G401.6 (cell line): ENCODE results near the gene ATP1B4.

ENCODE experiments used
- FAIRE-seq: peaks from 2 replicates; lab custom pipeline; 2012; peaks lifted over from hg19 to GRCh38; lab: Jason Lieb, UNC

ATP1B4 gene

DNA sequence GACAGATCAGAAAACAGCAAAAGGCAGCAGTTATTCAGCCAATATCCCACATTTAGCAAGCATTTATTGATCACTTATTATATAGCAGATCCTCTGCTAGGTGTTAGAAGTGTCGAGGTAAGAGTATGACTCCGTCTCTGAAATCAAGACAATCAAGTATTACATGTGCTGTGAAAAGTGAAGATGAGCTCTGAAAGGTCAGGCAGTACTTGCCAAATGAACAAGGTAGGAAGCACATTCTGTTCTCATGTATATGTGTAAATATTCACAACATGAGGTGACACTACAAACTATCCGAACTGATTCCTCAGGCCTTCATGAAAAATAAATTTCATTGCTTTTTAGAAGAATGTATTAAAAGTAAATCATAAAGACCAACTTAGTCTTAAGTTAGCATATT lies 15.3 kb downstream of the ATP1B4 start:
- no peak for FAIRE-seq

DNA sequence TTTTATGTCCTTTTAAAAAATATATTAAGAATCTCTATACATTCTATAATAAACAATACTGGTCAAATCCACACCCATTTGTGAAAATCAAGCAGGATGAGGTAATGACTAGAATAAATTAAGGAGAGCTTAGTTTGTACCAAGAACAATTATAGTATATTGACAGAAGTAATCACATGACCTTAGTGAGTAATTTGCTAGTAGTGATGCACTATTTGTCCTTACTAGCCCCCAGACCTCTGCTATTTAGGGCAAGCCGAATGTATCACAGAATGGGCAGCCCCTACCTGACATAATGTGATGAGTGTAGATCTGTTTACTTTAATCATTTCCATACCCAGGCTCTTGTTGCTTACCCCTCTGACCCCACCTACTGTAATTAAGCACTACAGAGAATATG lies 15.8 kb downstream of the ATP1B4 start:
- FAIRE-seq: no peak

DNA sequence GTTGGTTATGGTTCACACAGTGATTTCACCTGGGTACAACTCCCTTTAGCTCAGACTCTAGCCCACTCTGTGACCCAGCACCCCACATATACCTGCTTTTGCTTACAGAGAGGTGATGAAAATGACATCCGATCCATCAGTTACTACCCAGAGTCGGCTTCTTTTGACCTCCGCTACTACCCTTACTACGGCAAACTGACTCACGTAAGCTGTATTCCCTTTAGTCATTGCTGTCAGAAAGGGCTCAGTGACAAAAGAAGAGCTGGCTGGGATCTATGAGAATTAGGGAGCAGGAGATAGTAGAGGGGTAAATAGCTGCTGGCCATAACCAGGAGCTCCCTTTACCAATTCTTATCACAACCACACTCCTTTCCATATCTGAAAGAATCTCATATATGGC lies 16.7 kb downstream of the ATP1B4 start:
- no peak for FAIRE-seq

DNA sequence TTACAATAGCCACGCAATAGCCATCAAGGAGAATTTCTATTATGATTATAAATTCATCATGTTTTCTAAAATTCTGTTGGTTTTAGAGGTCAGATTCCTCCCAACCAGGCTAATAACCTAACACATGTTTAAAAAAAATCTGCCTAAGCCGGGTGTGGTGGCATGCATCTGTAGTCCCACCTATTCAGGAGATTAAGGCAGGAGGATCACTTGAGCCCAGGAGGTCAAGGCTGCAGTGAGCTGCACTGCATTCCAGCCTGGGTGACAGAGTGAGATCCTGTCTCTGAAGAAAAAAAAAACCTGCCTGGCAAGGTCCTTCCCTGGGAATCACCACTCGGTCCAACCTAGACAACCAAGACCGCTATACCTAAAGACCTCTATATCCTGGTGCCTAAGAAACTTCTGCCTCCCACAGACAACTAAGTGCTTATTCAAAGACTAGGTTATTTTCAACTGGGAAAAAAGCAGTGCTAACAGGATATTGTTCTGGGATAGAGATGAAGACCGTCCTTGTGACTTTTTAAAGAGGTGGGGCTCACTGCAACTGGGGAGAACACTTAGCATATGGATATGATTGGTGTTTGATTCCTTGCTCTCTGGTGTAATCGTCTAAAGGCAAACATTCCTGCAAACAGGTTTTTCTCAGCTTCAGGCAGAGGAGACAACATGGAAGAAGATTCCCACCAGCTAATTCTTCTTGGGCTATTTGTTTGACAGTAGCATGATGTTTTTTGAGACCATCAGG lies 18.2 kb downstream of the ATP1B4 start:
- no peak for FAIRE-seq

- FAIRE-seq: no peak
Observed at GRCh38 chrX:120380699-120381098, 18.8 kb downstream of the ATP1B4 start.

- FAIRE-seq: no peak
Observed at GRCh38 chrX:120401301-120401700, 39.4 kb downstream of the ATP1B4 start.

DNA sequence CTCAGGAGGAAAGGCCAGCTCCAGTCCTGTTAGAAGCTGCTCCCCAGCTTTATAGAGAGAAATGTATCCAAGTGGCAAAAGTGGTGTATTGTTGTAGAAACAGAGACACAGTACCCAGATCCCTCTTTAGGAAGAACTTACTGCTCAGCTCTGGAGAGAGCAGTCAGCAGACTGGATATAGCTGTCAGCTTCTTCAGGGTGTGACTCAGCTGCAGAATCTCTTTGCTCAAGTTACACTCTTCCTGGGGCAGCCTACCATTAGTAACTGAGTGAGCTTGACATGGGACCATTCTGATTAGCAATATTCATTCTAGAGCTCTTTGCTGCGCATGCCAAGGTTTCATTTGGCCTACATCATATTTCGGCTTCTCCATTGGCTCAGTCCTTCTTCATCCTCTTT lies 40.5 kb downstream of the ATP1B4 start:
- no peak for FAIRE-seq

DNA sequence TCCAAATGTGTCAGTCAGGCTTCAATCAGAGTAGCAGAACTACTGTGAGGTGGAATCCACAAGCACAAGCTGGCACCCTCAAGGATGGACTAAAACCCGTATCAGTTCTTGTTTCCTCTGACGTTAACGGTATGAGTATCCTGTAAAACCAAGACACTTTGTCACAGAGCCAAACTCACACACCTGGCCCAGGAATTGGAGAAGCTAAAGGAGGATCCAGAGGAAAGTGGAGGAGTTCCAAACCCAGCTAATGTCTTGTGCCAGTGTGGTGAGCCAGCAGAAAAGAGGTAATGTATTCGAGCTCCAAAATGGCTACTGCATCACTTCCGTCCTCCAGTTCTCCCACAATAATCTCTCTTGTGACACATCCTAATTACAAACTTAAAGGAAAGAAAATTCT lies 44.7 kb downstream of the ATP1B4 start:
- no peak for FAIRE-seq

DNA sequence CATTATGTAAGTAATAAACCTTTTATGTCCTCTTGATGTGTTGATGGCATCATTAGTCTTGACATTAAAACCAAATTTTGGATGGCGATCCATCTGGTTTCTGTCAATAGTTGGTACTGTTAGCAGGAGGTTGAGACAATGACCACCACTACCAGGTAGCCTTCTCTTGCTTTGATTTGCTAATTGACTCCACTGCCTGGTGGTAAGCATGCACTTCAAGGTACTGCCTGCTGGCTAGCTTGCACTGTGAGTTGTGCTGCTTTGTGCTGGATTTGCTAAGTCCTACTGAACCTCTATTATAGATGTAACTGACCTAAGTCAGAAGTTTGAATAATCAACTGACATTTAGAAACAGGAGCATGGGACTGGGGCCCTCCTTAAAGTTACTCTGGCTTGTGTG lies 46.3 kb downstream of the ATP1B4 start:
- no peak for FAIRE-seq

DNA sequence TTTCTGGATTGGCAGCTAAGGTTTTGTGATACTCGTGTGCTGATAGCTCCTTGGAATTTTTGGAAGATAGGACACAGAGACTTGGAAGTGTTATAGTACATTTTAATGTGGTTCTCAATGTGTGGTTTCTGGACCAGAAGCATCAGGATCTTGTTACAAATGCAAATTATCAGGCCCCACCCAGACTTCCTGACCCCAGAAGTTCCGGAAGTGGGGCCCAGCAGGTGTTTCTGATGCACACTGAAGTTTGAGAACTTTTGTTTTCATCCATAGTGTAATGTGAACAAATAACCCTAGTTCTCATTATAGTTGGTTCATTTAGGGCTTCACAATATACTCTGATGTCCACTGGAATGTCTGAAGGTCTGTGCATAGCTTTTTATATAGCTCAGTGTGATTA lies 57.6 kb downstream of the ATP1B4 start:
- no peak for FAIRE-seq

GRCh38 chrX:120426599-120426998 lies 64.7 kb downstream of the ATP1B4 start:
- FAIRE-seq: no peak

DNA sequence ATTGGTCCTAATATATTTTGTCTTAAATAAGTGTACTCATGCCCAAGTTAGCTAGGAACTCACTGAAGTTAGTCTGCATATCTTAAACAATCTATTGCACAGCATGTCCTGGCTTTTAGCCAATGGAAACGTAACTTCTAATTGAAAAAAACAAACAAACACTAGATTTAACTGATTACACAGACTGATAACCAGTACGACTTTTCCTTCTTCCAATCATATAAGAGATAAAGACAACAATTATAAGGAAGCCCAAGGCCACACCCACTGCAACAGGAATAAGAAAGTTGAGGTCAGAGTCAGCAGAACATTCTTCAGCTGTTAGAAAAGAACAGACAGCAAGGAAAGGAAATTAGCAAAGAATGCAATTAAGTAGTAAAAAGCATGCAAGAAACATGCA lies 66.4 kb downstream of the ATP1B4 start:
- no peak for FAIRE-seq

DNA sequence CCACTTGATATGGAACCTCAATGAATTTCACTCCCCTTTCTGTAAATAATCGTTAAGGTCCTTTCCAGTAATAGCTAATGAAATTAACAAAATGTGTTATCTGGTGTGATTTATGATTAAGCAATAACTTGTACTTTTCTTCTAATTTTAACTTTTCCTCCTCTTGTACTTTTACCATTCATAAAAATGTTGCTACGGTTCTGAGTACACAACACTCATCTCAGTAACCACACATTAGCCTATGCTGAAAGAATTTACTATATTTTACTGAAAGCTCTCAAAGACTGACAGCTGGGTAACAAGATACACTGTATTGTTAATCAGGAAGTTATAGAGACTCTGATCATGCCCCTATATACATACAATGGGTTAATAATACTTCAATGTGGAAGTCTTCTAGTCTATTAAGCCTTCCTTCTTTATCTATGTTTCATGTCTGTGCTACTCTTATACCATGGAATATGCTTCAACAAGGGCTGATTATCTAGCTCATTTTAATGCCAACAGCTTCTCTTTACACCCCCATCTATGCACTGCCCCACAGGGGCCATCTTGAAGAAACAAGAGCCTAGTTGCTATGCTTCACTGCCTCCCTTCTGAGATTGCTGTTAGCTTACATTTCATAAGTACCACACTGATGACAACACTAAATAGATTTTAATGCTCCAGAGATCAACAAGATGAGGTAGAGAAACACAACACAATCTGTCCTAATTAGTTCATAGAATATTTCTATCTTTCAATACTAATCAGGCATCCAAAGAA lies 68.1 kb downstream of the ATP1B4 start:
- FAIRE-seq: no peak
